Spinal cord (tissue), 10 donors: Measurements from ENCODE around the gene FCHO1. TPM values are rescaled to one million over a fixed set of nuclear protein-coding genes. Genes with fewer than 3 reads are reported as not detected.

Experiments used
- DNase-seq, 6 donors: peaks; one replicate each; pipeline versions ENCODE4 v3.0.0 to v3.0.0-alpha.2; 2013 to 2015; ENCODE audit warnings: low spot score in 6 of 6, low read depth in 4 of 6
- H3K27ac ChIP-seq: one replicate; pipeline ENCODE4 v1.5.1; 2013; ENCODE audit warnings: low read depth, low read length, control low read depth
- H3K27me3 ChIP-seq: one replicate; pipeline ENCODE4 v1.6.1; 2013; ENCODE audit warnings: low read length; ENCODE audit not compliant: control insufficient read depth, insufficient read depth
- H3K36me3 ChIP-seq: one replicate; pipeline ENCODE4 v1.6.1; 2013; ENCODE audit warnings: low read length; ENCODE audit not compliant: control insufficient read depth, insufficient read depth
- H3K4me1 ChIP-seq: one replicate; pipeline ENCODE4 v1.6.1; 2013; ENCODE audit warnings: low read length; ENCODE audit not compliant: control insufficient read depth, insufficient read depth
- H3K4me3 ChIP-seq: one replicate; pipeline ENCODE4 v1.5.1; 2013; ENCODE audit warnings: low read depth, low read length, control low read depth
- H3K9me3 ChIP-seq: one replicate; pipeline ENCODE4 v1.6.1; 2013; ENCODE audit warnings: low read length; ENCODE audit not compliant: control insufficient read depth, insufficient read depth
- WGBS: methylation state at CpG from one replicate; pipeline ENCODE4 v1.1.5; 2013; ENCODE audit warnings: missing lambda C conversion rate; ENCODE audit not compliant: insufficient coverage; 5-methylcytosine and 5-hydroxymethylcytosine counted together
- long read RNA-seq, 4 donors: transcript quantifications; one replicate each; lab custom pipeline, GENCODE V29; 2026
- polyA plus RNA-seq, 2 donors: library from polyadenylated mRNA; unstranded; fragments of 120-200 nt; gene quantifications; one replicate each; pipeline ENCODE4 v1.2.1, GENCODE V29; 2013; ENCODE audit not compliant: insufficient read length in 2 of 2
- total RNA-seq, 2 donors: library from RNA; depleted of rRNA in 1 of 2; stranded (reverse); fragments of 120-200 nt in 1 of 2; fragments of >200 nt in 1 of 2; gene quantifications; one replicate each; pipeline versions ENCODE4 v1.2.3 to v1.2.4, GENCODE V29; 2013 to 2014
- donor health status: healthy.

Gene FCHO1, protein sequence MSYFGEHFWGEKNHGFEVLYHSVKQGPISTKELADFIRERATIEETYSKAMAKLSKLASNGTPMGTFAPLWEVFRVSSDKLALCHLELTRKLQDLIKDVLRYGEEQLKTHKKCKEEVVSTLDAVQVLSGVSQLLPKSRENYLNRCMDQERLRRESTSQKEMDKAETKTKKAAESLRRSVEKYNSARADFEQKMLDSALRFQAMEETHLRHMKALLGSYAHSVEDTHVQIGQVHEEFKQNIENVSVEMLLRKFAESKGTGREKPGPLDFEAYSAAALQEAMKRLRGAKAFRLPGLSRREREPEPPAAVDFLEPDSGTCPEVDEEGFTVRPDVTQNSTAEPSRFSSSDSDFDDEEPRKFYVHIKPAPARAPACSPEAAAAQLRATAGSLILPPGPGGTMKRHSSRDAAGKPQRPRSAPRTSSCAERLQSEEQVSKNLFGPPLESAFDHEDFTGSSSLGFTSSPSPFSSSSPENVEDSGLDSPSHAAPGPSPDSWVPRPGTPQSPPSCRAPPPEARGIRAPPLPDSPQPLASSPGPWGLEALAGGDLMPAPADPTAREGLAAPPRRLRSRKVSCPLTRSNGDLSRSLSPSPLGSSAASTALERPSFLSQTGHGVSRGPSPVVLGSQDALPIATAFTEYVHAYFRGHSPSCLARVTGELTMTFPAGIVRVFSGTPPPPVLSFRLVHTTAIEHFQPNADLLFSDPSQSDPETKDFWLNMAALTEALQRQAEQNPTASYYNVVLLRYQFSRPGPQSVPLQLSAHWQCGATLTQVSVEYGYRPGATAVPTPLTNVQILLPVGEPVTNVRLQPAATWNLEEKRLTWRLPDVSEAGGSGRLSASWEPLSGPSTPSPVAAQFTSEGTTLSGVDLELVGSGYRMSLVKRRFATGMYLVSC
- total RNA-seq = 10 to 100 TPM in 1 of 2 donors, 1 to 10 TPM in 1; 6.8 to 13.3 TPM
- polyA plus RNA-seq = 10 to 100 TPM; 29.8 to 41.9 TPM
- long read RNA-seq, donor 1 = 0 reads
- long read RNA-seq, donor 2, partial matches to known transcripts = 0 of 1 reads
- long read RNA-seq, donor 2, other reads (novel, unspliced or antisense) = 0 of 1 reads
- long read RNA-seq, donor 3 = 0 reads
- long read RNA-seq, donor 4 = 0 reads

DNA sequence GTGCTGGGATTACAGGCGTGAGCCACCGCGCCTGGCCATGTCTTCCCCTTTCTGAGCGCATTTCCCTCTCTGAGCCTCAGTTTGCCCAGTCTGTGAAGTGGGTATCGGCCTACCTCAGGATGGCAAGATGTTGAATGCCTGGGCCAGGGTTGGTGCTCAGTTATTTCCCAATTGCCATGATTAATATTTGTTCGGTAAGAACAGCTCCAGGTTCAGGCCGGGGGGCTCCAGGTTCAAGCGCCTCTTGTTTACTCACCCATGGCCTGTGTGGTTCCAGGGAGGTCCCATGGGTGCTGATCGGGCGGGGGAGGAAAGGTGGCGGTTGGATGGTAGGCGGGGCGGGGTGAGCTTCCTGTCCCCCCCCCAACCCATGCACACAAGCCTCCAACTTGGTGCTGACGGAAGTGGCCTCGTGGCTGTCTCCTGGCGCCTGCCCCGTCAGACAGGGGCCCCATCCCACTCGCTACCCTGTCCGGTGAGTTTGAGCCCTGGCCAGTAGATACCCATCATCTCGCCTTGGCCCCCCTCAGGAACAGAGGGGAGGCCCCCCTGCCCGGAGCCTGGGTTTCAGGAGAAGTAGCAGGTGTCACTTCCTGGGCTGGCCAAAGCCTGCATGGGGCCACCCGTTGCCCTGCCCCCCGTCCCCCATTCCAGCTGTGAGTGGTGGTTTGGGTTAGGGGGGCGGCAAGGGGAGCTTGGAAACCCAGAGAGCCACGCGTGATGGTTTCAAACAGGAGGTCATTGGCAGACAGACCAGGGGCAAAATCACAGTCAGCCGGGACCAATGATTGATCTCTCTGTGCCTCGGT, at the start of gene FCHO1:
Gene FCHO1, plus strand, starts transcription at position 375 of the 809 bp plus-strand sequence. CDS start 3,688 bp downstream, outside the sequence.
- WGBS = 71% methylated on average over 21 of the region's 28 CpGs

DNA sequence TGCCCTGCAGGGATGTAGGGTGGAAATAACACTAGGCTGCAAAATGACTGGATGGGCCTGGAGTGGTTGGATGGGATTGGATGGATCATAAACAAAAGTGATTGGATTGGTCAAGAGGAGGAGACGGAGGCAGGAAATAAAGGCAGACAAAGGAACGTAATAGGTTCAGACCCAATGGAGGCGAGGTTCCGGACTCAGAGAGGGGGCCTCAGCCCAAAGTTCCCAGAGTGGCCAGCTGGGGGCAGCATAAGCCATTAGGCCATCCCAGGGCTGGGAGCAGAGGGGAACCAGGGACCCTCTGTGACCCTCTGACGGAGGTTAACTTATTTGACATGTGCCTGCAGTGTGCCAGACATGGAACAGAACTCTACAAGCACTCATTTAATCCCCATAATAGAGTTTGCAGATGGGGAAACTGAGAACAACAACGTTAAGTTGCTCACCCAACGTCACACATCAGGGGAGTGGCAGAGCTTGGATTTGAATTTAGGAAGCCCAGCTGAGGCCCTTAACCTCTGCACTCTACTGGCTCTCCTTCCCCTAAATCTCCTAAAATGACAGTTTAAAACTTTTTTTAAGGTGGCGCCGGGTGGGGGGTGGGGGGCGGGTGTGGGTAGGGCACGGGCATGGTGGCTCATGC, 47.3 kb upstream of the FCHO1 start:
- H3K4me3 ChIP-seq = no peak overlapping the region
- H3K9me3 ChIP-seq = no peaks in the 10 kb centered on the region
- DNase-seq = peak in 2 of 6 donors; percentile 37 to 55
- no peaks in the 10 kb centered on the region for H3K36me3 ChIP-seq
- H3K27ac ChIP-seq = no peak overlapping the region
- peaks cover 6% of the 10 kb centered on the region for H3K4me1 ChIP-seq
- H3K27me3 ChIP-seq = no peaks in the 10 kb centered on the region
- WGBS = 27% methylated on average over 4 of the region's 11 CpGs

More for the DNA sequence above, at the start of gene FCHO1:
- Histone ChIP-seq H3K4me1 (peaks cover 67% of the 10 kb centered on the region), H3K36me3 (peaks cover 23% of the 10 kb centered on the region), H3K9me3 (no peaks in the 10 kb centered on the region), H3K27ac (no peak within 1 kb of the TSS), H3K4me3 (no peak within 1 kb of the TSS), H3K27me3 (no peaks in the 10 kb centered on the region)
- DNase-seq = no peak

DNA sequence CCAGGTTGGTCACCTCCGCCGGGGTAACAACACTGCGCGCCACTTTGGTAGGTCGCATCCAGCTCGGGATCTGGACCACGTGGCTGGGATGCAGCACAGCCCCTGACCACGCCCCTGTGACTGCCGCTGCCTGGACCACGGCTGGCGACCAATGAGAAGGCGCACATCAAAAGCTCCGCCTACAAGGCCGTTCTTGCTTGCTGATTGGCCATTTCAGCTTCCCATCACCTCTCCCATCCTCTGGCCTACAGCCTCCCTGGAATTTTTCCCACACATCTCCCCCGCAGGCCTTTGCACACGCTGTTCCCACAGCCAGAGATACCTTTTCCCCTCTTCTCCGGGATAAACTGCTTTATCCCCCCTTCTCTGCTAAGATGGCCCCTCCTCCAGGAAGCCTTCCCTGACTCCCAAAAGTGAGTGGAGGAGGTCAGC, 44.5 kb upstream of the FCHO1 start:
- Histone ChIP-seq H3K4me1 (peaks cover 6% of the 10 kb centered on the region), H3K27me3 (no peaks in the 10 kb centered on the region), H3K36me3 (no peaks in the 10 kb centered on the region), H3K27ac (no peak overlapping the region), H3K9me3 (no peaks in the 10 kb centered on the region), H3K4me3 (peak overlapping the region; percentile 5)
- peak in 2 of 6 donors; percentile 75 to 87 for DNase-seq
- 7% methylated on average over 16 of the region's 17 CpGs for WGBS

DNA sequence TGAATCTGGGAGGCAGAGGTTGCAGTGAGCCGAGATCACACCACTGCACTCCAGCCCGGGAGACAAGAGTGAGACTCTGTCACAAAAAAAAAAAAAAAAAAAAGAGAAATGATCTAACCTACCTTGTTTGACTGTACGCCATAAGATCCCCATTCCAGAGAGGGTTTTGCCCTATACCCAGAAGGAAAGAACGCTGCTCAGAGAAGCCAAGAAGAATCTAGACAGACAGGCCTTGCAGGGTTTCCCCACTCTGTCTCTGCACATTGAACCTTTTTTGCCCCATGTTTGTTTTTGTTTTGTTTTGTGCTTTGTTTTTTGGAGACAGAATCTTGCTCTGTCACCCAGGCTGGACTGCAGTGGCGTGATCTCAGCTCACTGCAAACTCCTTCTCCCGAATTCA, 39.4 kb upstream of the FCHO1 start:
- H3K4me1 ChIP-seq = peaks cover under 1% of the 10 kb centered on the region
- WGBS = 94% methylated on average over 2 of the region's 6 CpGs
- H3K9me3 ChIP-seq = no peaks in the 10 kb centered on the region
- H3K27me3 ChIP-seq = no peaks in the 10 kb centered on the region
- H3K27ac ChIP-seq = no peak overlapping the region
- no peak for DNase-seq
- H3K36me3 ChIP-seq = no peaks in the 10 kb centered on the region
- H3K4me3 ChIP-seq = no peak overlapping the region

DNA sequence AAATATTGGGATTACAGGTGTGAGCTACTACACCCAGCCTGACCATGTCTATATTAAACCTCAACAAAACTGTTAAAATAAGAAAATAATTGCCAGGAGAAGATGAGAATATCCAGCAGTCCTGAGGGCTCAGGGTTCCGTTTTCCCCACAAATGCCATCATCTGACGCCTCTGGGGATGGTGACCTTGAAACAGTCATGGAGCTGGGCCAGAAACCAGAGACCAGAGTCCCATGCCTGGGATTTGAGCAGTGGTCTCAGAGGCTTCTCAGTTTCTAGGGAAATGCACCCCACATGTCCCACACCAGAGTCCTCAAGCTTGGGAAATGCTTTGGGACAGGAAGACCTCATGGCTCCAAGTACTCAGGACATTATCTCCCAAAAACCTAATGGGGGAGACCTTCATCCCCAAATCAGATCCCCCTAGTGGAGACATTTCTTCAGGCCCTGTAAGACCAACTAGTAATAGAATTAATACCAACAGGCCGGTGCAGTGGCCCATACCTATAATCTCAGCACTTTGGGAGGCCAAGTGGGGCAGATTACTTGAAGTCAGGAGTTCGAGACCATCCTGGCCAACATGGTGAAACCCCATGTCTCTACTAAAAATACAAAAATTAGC, 34.9 kb upstream of the FCHO1 start:
- DNase-seq = no peak
- H3K4me1 ChIP-seq = peaks cover 17% of the 10 kb centered on the region
- no peaks in the 10 kb centered on the region for H3K9me3 ChIP-seq
- no peaks in the 10 kb centered on the region for H3K27me3 ChIP-seq
- H3K27ac ChIP-seq = no peak overlapping the region
- peaks cover 8% of the 10 kb centered on the region for H3K36me3 ChIP-seq
- H3K4me3 ChIP-seq = no peak overlapping the region
- WGBS = 80% methylated on average over 2 of the region's 4 CpGs

DNA sequence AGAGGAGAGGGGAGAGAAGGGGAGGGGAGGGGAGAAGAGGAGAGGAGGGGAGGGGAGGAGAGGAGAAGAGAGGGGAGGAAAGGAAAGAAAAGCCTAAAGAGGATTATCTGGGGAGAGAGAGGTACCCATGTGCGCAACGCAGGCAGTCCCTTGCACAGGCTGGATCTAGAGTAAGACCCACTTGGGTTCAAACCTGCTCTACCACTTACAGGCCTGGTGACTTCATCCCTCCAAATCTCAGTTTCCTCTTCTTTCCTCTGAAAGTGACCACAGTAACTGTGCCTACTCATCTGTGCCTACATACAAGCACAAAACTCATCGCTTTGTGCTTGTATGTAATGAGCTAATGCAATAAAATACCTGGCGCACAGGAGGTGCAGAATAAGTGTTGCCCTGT, 32.7 kb upstream of the FCHO1 start:
- Histone ChIP-seq H3K27me3 (no peaks in the 10 kb centered on the region), H3K9me3 (no peaks in the 10 kb centered on the region), H3K27ac (no peak overlapping the region), H3K4me3 (no peak overlapping the region), H3K36me3 (peaks cover 30% of the 10 kb centered on the region), H3K4me1 (peaks cover 25% of the 10 kb centered on the region)
- no peak for DNase-seq
- 93% methylated on average over 3 of the region's 4 CpGs for WGBS

DNA sequence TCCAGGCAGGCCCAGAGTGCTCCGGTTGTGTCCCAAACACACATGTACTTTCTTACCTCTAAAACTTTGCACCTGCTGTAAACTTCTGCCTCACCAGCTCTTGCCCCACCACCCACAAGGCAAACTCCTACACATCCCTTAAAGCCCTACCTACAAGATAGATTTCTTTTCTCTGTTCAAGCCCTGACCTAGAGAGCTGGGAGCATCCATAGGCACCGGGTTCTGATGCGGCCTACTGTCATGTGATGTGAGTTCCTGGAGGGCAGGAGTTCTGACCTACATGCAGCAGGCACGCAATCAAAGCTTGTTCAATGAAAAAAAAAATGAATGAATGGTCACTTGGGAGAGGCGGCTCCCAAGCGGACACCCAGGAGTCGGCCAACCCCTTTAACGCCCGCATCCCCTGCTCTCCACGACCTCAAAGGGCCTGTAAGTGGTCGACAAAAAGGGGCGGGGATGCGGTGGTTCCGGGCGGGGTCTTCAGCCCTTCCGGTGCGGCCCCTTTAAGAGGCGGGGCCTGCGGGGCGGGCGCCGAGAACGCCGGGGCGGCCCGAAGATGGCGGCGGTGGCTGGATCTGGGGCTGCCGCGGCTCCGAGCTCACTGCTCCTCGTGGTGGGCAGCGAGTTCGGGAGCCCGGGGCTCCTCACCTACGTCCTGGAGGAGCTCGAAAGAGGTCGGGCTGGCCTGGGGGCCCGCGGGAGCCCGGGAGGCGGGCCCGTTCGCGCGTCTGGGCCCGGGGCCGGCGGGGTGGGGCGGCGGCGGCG, 32.1 kb upstream of the FCHO1 start, which contains the start of gene MAP1S:
Gene MAP1S, plus strand, starts transcription at position 534 of the 765 bp plus-strand sequence. Its CDS starts 23 bp downstream, at position 557.
- H3K27ac ChIP-seq = no peak within 1 kb of the TSS
- no peaks in the 10 kb centered on the region for H3K27me3 ChIP-seq
- peaks cover 25% of the 10 kb centered on the region for H3K4me1 ChIP-seq
- H3K4me3 ChIP-seq = peak within 1 kb of the TSS; percentile 72
- WGBS = 2% methylated on average over 52 of the region's 53 CpGs
- H3K36me3 ChIP-seq = peaks cover 36% of the 10 kb centered on the region
- DNase-seq = peak; percentile 21 to 93 (median 59)
- H3K9me3 ChIP-seq = no peaks in the 10 kb centered on the region
